Measurements from ENCODE around the gene PMS1.

The PMS1 gene

DNA sequence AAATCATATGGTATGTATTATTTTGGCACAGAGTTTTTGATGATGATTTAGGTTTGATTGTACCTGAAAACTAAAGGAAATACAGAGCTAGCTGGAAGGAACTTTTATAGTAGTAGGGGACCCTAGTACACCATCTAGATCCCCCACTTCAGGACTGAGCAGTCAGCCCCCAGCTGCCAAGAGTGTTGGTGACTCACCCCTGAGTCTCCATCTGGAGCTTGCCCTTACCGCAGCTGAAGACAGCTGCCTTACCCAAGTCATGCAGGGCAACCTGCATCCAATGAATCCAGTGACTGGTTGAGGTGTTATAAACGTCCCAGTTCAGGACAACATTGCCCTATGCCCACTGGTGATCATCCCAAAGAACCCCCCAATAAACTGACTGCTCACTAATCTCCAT, 15.3 kb downstream of the PMS1 start:
- Histone ChIP-seq H2BK120ac (ENCODE audit: low read depth, low read length) (no peak overlapping the region), H3K4me1 (ENCODE audit: control insufficient read depth, low read depth, low read length) (no peaks in the 10 kb centered on the region), H3K36me3 (ENCODE audit: control insufficient read depth, insufficient read depth, low read length) (peaks cover 3% of the 10 kb centered on the region), H3K79me1 (ENCODE audit: low read length) (no peaks in the 10 kb centered on the region), H3K79me2 (ENCODE audit: control insufficient read depth, insufficient read depth, low read length) (peaks cover 4% of the 10 kb centered on the region), H3K4me3 (ENCODE audit: low read length) (no peak overlapping the region), H2BK15ac (replicated peaks; ENCODE audit: low read depth) (no peak overlapping the region), H3K27me3 (ENCODE audit: insufficient read depth, low read length, poor library complexity) (no peaks in the 10 kb centered on the region), H3K9ac (ENCODE audit: low read length) (no peak overlapping the region), H4K8ac (ENCODE audit: low read depth, low read length) (no peak overlapping the region), H3K4me2 (ENCODE audit: low read length) (no peak overlapping the region), H3K56ac (ENCODE audit: low read length) (no peak overlapping the region), H3K23ac (ENCODE audit: low read length) (no peak overlapping the region), H2AK5ac (ENCODE audit: low read length) (no peak overlapping the region), H3K18ac (ENCODE audit: low read length) (no peak overlapping the region), H3K4ac (ENCODE audit: low read depth, low read length) (no peak overlapping the region), H2BK5ac (ENCODE audit: low read length) (no peak overlapping the region), H4K5ac (ENCODE audit: low read length) (no peak overlapping the region), H3K27ac (ENCODE audit: low read depth, low read length) (peak overlapping the region; percentile 23)
- WGBS (ENCODE audit: extremely low coverage, insufficient coverage, low lambda C conversion rate), result no CpG with 5 or more reads among the region's 2 CpGs
- DNase-seq, result no peak

DNA sequence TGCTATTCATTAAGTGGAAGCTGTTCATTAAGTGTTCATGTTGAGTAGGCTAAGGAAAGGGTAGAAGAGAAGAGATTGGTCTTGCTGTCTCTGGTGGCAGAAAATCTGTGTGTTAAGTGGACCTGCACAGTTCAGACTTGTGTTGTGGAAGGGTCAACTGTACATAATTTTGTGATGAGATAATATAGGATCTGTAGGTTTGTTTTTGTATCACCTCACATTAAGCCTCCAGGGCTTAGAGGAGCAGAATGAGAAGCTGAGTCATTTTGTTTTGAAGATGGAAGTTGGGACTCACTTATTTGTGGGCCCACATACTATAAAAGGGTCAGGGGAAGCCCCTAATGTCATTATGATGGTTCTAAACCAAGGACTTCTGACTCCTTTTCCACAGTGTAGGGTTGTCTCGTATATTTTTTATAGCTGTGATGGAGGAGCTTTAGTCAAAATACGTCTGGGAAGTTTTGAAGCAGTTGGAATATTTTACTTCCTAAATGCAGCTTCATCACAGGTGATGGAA, 18.2 kb downstream of the PMS1 start:
- Histone ChIP-seq H3K27me3 (ENCODE audit: insufficient read depth, low read length, poor library complexity) (no peaks in the 10 kb centered on the region), H2BK120ac (ENCODE audit: low read depth, low read length) (no peak overlapping the region), H3K79me1 (ENCODE audit: low read length) (no peaks in the 10 kb centered on the region), H2BK5ac (ENCODE audit: low read length) (no peak overlapping the region), H2AK5ac (ENCODE audit: low read length) (no peak overlapping the region), H3K23ac (ENCODE audit: low read length) (no peak overlapping the region), H3K79me2 (ENCODE audit: control insufficient read depth, insufficient read depth, low read length) (peaks cover 4% of the 10 kb centered on the region), H3K27ac (ENCODE audit: low read depth, low read length) (no peak overlapping the region), H3K4ac (ENCODE audit: low read depth, low read length) (no peak overlapping the region), H4K5ac (ENCODE audit: low read length) (no peak overlapping the region), H3K18ac (ENCODE audit: low read length) (no peak overlapping the region), H3K4me1 (ENCODE audit: control insufficient read depth, low read depth, low read length) (no peaks in the 10 kb centered on the region), H2BK15ac (replicated peaks; ENCODE audit: low read depth) (no peak overlapping the region), H3K36me3 (ENCODE audit: control insufficient read depth, insufficient read depth, low read length) (peaks cover 3% of the 10 kb centered on the region), H3K4me3 (ENCODE audit: low read length) (no peak overlapping the region), H3K56ac (ENCODE audit: low read length) (no peak overlapping the region), H3K9ac (ENCODE audit: low read length) (no peak overlapping the region), H4K8ac (ENCODE audit: low read depth, low read length) (no peak overlapping the region), H3K4me2 (ENCODE audit: low read length) (no peak overlapping the region)
- no peak for DNase-seq
- WGBS (ENCODE audit: extremely low coverage, insufficient coverage, low lambda C conversion rate), result no CpG with 5 or more reads among the region's 2 CpGs

DNA sequence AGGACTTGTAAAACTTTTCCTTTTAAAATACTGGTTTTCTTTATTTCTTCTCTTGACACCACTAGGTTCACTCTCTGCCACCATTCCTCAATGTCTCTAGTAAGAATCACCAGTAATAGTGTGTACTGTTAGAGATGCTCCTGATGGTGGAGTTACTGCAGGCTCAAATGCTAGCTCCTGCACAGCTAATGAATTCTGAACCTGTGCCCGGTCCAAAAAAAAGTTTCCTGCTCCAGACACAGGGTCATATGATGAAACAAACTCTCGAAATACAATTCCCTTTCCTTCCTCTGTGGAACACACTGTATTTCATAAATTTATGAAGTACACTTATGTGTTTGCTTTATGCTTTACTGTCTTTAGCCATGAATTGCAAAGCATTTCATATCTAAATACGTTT, 19.2 kb downstream of the PMS1 start:
- no peak overlapping the region for H3K23ac ChIP-seq (ENCODE audit: low read length)
- no CpG with 5 or more reads among the region's 3 CpGs for WGBS (ENCODE audit: extremely low coverage, insufficient coverage, low lambda C conversion rate)
- no peak overlapping the region for H3K56ac ChIP-seq (ENCODE audit: low read length)
- no peak overlapping the region for H3K27ac ChIP-seq (ENCODE audit: low read depth, low read length)
- no peak overlapping the region for H3K18ac ChIP-seq (ENCODE audit: low read length)
- no peak for DNase-seq
- H2BK15ac ChIP-seq (replicated peaks; ENCODE audit: low read depth), result no peak overlapping the region
- H3K9ac ChIP-seq (ENCODE audit: low read length), result no peak overlapping the region
- H2BK5ac ChIP-seq (ENCODE audit: low read length), result no peak overlapping the region
- H3K4ac ChIP-seq (ENCODE audit: low read depth, low read length), result no peak overlapping the region
- no peak overlapping the region for H4K5ac ChIP-seq (ENCODE audit: low read length)
- no peaks in the 10 kb centered on the region for H3K4me1 ChIP-seq (ENCODE audit: control insufficient read depth, low read depth, low read length)
- peaks cover 4% of the 10 kb centered on the region for H3K79me2 ChIP-seq (ENCODE audit: control insufficient read depth, insufficient read depth, low read length)
- H3K79me1 ChIP-seq (ENCODE audit: low read length), result no peaks in the 10 kb centered on the region
- no peak overlapping the region for H3K4me2 ChIP-seq (ENCODE audit: low read length)
- no peaks in the 10 kb centered on the region for H3K27me3 ChIP-seq (ENCODE audit: insufficient read depth, low read length, poor library complexity)
- H2BK120ac ChIP-seq (ENCODE audit: low read depth, low read length), result no peak overlapping the region
- H4K8ac ChIP-seq (ENCODE audit: low read depth, low read length), result no peak overlapping the region
- peaks cover 3% of the 10 kb centered on the region for H3K36me3 ChIP-seq (ENCODE audit: control insufficient read depth, insufficient read depth, low read length)
- H3K4me3 ChIP-seq (ENCODE audit: low read length), result no peak overlapping the region
- H2AK5ac ChIP-seq (ENCODE audit: low read length), result no peak overlapping the region

DNA sequence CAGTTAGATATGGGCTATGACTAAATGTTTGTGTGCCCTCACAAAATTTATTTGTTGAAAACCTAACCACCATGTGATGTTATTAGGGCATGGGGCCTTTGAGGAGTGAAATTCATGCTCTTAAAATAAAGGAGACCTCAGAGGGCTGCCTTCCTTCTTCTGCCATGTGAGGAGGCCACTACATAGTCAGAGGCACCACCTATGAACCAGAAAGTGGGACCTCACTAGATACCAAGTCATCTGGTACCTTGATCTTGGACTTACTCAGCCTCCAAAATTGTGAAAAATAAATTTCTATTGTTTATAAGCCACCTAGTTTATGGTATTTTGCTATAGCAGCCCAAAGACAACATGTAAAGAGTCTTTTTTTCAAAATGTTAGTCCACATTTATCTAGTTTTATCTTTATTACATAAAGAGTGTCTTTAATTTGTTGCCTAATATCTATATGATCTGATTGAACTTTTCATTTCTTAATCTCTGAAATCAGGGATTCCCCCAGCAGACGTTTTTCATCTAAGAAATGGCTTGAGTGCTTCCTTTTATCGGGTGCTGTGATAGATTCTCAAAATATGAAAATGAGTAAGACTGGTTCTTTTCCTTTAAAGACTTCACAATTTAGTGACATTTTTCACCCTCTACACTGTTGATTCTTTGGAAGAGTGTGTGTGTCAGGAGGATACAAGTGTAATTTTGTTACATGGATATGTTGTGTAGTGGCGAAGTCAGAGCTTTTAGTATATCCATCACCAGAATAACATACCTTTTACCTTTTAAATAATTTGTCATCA, 34.2 kb downstream of the PMS1 start:
- H3K23ac ChIP-seq (ENCODE audit: low read length), result no peak overlapping the region
- H3K56ac ChIP-seq (ENCODE audit: low read length), result no peak overlapping the region
- H3K4ac ChIP-seq (ENCODE audit: low read depth, low read length), result no peak overlapping the region
- H3K4me2 ChIP-seq (ENCODE audit: low read length), result no peak overlapping the region
- no CpG with 5 or more reads among the region's 3 CpGs for whole genome bisulfite sequencing (ENCODE audit: extremely low coverage, insufficient coverage, low lambda C conversion rate)
- H3K18ac ChIP-seq (ENCODE audit: low read length), result no peak overlapping the region
- H3K9ac ChIP-seq (ENCODE audit: low read length), result no peak overlapping the region
- H4K8ac ChIP-seq (ENCODE audit: low read depth, low read length), result no peak overlapping the region
- no peaks in the 10 kb centered on the region for H3K79me1 ChIP-seq (ENCODE audit: low read length)
- H2BK15ac ChIP-seq (replicated peaks; ENCODE audit: low read depth), result no peak overlapping the region
- H3K36me3 ChIP-seq (ENCODE audit: control insufficient read depth, insufficient read depth, low read length), result no peaks in the 10 kb centered on the region
- no peaks in the 10 kb centered on the region for H3K27me3 ChIP-seq (ENCODE audit: insufficient read depth, low read length, poor library complexity)
- no peak overlapping the region for H4K5ac ChIP-seq (ENCODE audit: low read length)
- H3K79me2 ChIP-seq (ENCODE audit: control insufficient read depth, insufficient read depth, low read length), result no peaks in the 10 kb centered on the region
- H3K4me1 ChIP-seq (ENCODE audit: control insufficient read depth, low read depth, low read length), result no peaks in the 10 kb centered on the region
- H3K4me3 ChIP-seq (ENCODE audit: low read length), result no peak overlapping the region
- no peak overlapping the region for H2BK5ac ChIP-seq (ENCODE audit: low read length)
- H3K27ac ChIP-seq (ENCODE audit: low read depth, low read length), result no peak overlapping the region
- no peak overlapping the region for H2AK5ac ChIP-seq (ENCODE audit: low read length)
- no peak for DNase-seq
- no peak overlapping the region for H2BK120ac ChIP-seq (ENCODE audit: low read depth, low read length)

DNA sequence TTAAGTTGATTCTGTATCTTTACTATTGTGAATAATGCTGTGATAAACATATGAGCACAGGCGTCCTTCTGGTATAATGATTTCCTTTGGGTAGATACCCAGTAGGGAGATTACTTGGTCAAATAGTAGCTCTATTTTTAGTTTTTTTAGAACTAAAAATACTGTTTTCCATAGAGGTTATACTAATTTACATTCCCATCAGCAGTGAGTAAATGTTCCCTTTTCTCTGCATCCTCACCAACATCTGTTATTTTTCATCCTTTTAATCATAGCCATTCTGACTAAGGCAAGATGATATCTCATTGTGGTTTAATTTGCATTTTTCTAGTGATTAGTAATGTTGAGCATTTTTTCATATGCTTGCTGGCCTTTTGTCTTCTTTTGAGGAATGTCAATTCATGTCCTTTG, 35.1 kb downstream of the PMS1 start:
- H3K4ac ChIP-seq (ENCODE audit: low read depth, low read length), result no peak overlapping the region
- H2BK5ac ChIP-seq (ENCODE audit: low read length), result no peak overlapping the region
- no peaks in the 10 kb centered on the region for H3K79me2 ChIP-seq (ENCODE audit: control insufficient read depth, insufficient read depth, low read length)
- no peak overlapping the region for H3K18ac ChIP-seq (ENCODE audit: low read length)
- no peak overlapping the region for H4K8ac ChIP-seq (ENCODE audit: low read depth, low read length)
- H3K4me1 ChIP-seq (ENCODE audit: control insufficient read depth, low read depth, low read length), result no peaks in the 10 kb centered on the region
- H3K4me3 ChIP-seq (ENCODE audit: low read length), result no peak overlapping the region
- WGBS (ENCODE audit: extremely low coverage, insufficient coverage, low lambda C conversion rate), result no CpG with 5 or more reads among the region's 1 CpG
- no peak overlapping the region for H2AK5ac ChIP-seq (ENCODE audit: low read length)
- DNase-seq, result no peak
- H3K4me2 ChIP-seq (ENCODE audit: low read length), result no peak overlapping the region
- H3K56ac ChIP-seq (ENCODE audit: low read length), result no peak overlapping the region
- H4K5ac ChIP-seq (ENCODE audit: low read length), result no peak overlapping the region
- H2BK15ac ChIP-seq (replicated peaks; ENCODE audit: low read depth), result no peak overlapping the region
- no peaks in the 10 kb centered on the region for H3K27me3 ChIP-seq (ENCODE audit: insufficient read depth, low read length, poor library complexity)
- H3K9ac ChIP-seq (ENCODE audit: low read length), result no peak overlapping the region
- H3K27ac ChIP-seq (ENCODE audit: low read depth, low read length), result no peak overlapping the region
- H3K23ac ChIP-seq (ENCODE audit: low read length), result no peak overlapping the region
- H3K36me3 ChIP-seq (ENCODE audit: control insufficient read depth, insufficient read depth, low read length), result no peaks in the 10 kb centered on the region
- no peak overlapping the region for H2BK120ac ChIP-seq (ENCODE audit: low read depth, low read length)
- H3K79me1 ChIP-seq (ENCODE audit: low read length), result no peaks in the 10 kb centered on the region
